ENCODE measurements around the gene SLC6A13.

Gene SLC6A13

GRCh38 chr12:172732-173161 lies 89.9 kb downstream of the SLC6A13 start:
- H3K4me3 ChIP-seq (ENCODE audit: low read depth, low read length), result no peak overlapping the region

GRCh38 chr12:171743-172676 lies 90.6 kb downstream of the SLC6A13 start:
- no peak for TF ChIP-seq MAX (IDR thresholded peaks at IDR 0.05; ENCODE audit: low read depth, low read length)
- TF ChIP-seq CTCF (IDR thresholded peaks at IDR 0.05; ENCODE audit: low read depth, low read length), result no peak
- TF ChIP-seq MYC (IDR thresholded peaks at IDR 0.05; ENCODE audit: low read depth, low read length), result no peak
- no peak for TF ChIP-seq POLR2A (IDR thresholded peaks at IDR 0.05; ENCODE audit: extremely low read depth, insufficient read length)
- peak; percentile 81 for DNase-seq (ENCODE audit: low read depth)
- no peak overlapping the region for H3K4me3 ChIP-seq (ENCODE audit: low read depth, low read length)

More at GRCh38 chr12:172732-173161, 89.9 kb downstream of the SLC6A13 start:
- peak; percentile 73 for DNase-seq (ENCODE audit: low read depth)
- TF ChIP-seq POLR2A (IDR thresholded peaks at IDR 0.05; ENCODE audit: extremely low read depth, insufficient read length) (no peak), MYC (IDR thresholded peaks at IDR 0.05; ENCODE audit: low read depth, low read length) (no peak), CTCF (IDR thresholded peaks at IDR 0.05; ENCODE audit: low read depth, low read length) (no peak), MAX (IDR thresholded peaks at IDR 0.05; ENCODE audit: low read depth, low read length) (no peak)

- no peak for DNase-seq (ENCODE audit: low read depth)
- no peak overlapping the region for H3K4me3 ChIP-seq (ENCODE audit: low read depth, low read length)
- TF ChIP-seq MAX (IDR thresholded peaks at IDR 0.05; ENCODE audit: low read depth, low read length) (no peak), MYC (IDR thresholded peaks at IDR 0.05; ENCODE audit: low read depth, low read length) (no peak), POLR2A (IDR thresholded peaks at IDR 0.05; ENCODE audit: extremely low read depth, insufficient read length) (no peak), CTCF (IDR thresholded peaks at IDR 0.05; ENCODE audit: low read depth, low read length) (no peak)
Measured at GRCh38 chr12:171276-171675, 91.4 kb downstream of the SLC6A13 start.
